ENCODE results near the gene TSPAN14. TPM values are rescaled to one million over a fixed set of nuclear protein-coding genes. Genes with fewer than 3 reads are reported as not detected.

The TSPAN14 gene
- total RNA-seq (2014; rRNA removed; shearing (Covaris generic)): 34.0 and 35.7 TPM in 2 replicates

GRCh38 chr10:80453842-80454512 lies at the start of gene TSPAN14:
Gene TSPAN14, plus strand, starts transcription at chr10:80454310. Its CDS starts 34,924 bp downstream, at chr10:80489234.

GRCh38 chr10:80408242-80409101 lies 45.6 kb upstream of the TSPAN14 start, which contains the start of gene PRXL2A:
Gene PRXL2A, plus strand, starts transcription at chr10:80408551. Its CDS starts 11,917 bp downstream, at chr10:80420468.

DNA sequence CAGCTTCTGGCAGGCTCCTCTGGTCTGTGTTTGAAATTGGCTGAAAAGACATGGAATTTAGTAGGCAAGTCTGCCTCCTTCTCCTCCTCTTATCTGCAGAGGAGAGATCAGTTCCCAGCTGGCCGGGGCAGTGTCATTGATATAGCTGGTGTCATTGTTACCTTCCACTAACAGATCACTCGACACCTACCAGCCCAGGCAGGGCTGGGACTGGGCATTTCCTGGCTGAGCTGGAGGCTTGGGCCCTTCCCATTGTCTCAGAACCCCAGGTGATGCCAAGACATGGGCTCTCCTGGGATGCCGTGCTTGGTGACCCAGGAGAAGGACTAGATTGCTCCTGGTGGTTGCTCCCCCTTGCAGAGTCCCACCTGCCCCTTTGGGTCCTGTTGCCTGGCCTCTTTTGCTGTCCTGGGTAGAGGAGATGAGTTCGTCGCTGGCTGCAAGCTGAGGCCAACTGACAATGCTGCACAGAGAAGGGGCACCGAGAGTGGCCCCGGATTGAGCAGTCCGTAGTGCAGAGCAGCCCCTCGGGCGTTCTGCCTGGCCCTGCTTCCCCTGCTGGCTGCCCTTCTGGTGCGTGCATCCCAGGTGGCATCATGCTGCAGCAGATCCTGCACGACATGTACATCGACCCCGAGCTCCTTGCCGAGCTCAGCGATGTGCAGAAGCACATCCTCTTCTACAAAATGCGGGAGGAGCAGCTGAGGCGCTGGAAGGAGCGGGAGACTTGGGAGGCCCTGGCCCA lies 83.8 kb downstream of the TSPAN14 start, which contains the start of gene SH2D4B:
TSS of gene SH2D4B (plus strand) at position 167 of the 745 bp plus-strand sequence. CDS start at position 597, 430 bp downstream.

Other genes starting within 250 kb of the TSPAN14 start
- gene ANXA11, start 248.8 kb upstream of the TSPAN14 start, total RNA-seq (2014; rRNA removed; shearing (Covaris generic)): 131 and 160 TPM in 2 replicates
- 0.08 and 0.19 TPM in 2 replicates for gene MAT1A, start 164.7 kb upstream of the TSPAN14 start, total RNA-seq (2014; rRNA removed; shearing (Covaris generic))
- not detected in 2 replicates for gene DYDC1, start 97.6 kb upstream of the TSPAN14 start, total RNA-seq (2014; rRNA removed; shearing (Covaris generic))
- gene DYDC2, start 97.5 kb upstream of the TSPAN14 start, total RNA-seq (2014; rRNA removed; shearing (Covaris generic)): not detected in 2 replicates
- 28.3 and 33.2 TPM in 2 replicates for gene PRXL2A, start 45.8 kb upstream of the TSPAN14 start, total RNA-seq (2014; rRNA removed; shearing (Covaris generic))
- gene SH2D4B, start 83.6 kb downstream of the TSPAN14 start, total RNA-seq (2014; rRNA removed; shearing (Covaris generic)): 0.03 and 0.30 TPM in 2 replicates

All from A375 (cell line).